Measurements from ENCODE around the gene VPS13D. TPM values are rescaled to one million over a fixed set of nuclear protein-coding genes. Genes with fewer than 3 reads are reported as not detected.
A peak's percentile ranks its signal among the peaks of the same experiment; 100 is the strongest.

Gene VPS13D
- total RNA-seq, 1 donor from 2014 or later = 28.3 TPM

- TF ChIP-seq CTCF (IDR thresholded peaks at IDR 0.05) = no peak
- Histone ChIP-seq H3K36me3 (no peaks in the 10 kb centered on the region), H3K9me3 (no peaks in the 10 kb centered on the region), H3K4me1 (peaks cover 14 to 34% of the 10 kb centered on the region in 2 donors), H3K4me3 (no peak overlapping the region), H3K27ac (no peak overlapping the region), H3K27me3 (no peaks in the 10 kb centered on the region)
- intact Hi-C loops (cut with DNase I) = loop anchor here (5.0 kb wide), 1 partner anchor 107 kb away; no protein-coding TSS in a partner anchor
- DNase-seq (ENCODE audit: low spot score in 2 of 2) = no peak
These were observed 314.5 kb downstream of the VPS13D start for GRCh38 chr1:12544357-12544756.

- Histone ChIP-seq H3K27me3 (no peaks in the 10 kb centered on the region), H3K27ac (no peak overlapping the region), H3K4me1 (peaks cover 14 to 36% of the 10 kb centered on the region in 2 donors), H3K4me3 (no peak overlapping the region), H3K9me3 (no peaks in the 10 kb centered on the region), H3K36me3 (no peaks in the 10 kb centered on the region)
- no peak for TF ChIP-seq CTCF (IDR thresholded peaks at IDR 0.05)
- DNase-seq (ENCODE audit: low spot score in 2 of 2) = no peak
- intact Hi-C loops (cut with DNase I) = loop anchor here (5.0 kb wide), 1 partner anchor 108 kb away; no protein-coding TSS in a partner anchor
These were observed 315.2 kb downstream of the VPS13D start for GRCh38 chr1:12544992-12545391.

- Histone ChIP-seq H3K9me3 (no peaks in the 10 kb centered on the region), H3K4me1 (peaks cover 4 to 28% of the 10 kb centered on the region in 2 donors), H3K36me3 (no peaks in the 10 kb centered on the region), H3K4me3 (no peak overlapping the region), H3K27me3 (no peaks in the 10 kb centered on the region), H3K27ac (peak overlapping the region; percentile 76 to 80)
- intact Hi-C loops (cut with DNase I) = no loop called here
- no peak for TF ChIP-seq CTCF (IDR thresholded peaks at IDR 0.05)
- DNase-seq (ENCODE audit: low spot score in 2 of 2) = peak in 1 of 2 donors; percentile 79
These were observed 317.1 kb downstream of the VPS13D start for GRCh38 chr1:12546771-12547585.

DNA sequence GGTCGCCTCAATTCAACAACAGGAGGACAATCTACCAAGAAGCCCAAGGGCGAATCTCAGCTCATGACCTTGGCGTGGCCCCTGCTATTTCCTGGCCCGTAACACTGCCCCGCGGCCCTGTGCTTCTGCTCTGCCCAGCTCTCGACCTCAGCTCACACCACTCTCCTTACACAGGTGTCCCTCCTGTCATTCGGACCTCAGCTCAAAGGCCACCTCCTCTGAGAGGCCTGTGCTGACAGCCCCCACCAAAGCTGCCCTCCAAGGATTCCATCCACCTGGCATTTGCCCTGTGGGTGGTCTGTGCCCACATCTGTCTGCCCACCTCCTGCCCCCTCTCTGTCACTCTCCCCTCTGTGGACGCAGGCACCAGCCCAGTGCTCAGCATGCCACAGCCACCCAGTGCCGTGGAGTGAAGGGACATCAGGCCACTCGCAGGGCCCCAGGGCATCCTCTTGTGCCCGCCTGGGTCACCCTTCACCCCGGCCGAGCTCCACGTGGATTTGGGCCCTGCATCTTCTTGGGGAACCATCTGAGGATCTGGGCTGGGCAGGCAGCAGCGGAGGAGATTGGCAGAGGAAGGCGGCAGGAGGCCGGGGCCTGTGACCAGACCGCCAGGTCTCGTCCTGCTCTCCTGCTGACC lies 317.9 kb downstream of the VPS13D start:
- Histone ChIP-seq H3K27ac (peak overlapping the region; percentile 76 to 80), H3K9me3 (no peaks in the 10 kb centered on the region), H3K36me3 (no peaks in the 10 kb centered on the region), H3K4me1 (peaks cover 4 to 32% of the 10 kb centered on the region in 2 donors), H3K27me3 (no peaks in the 10 kb centered on the region), H3K4me3 (no peak overlapping the region)
- no peak for TF ChIP-seq CTCF (IDR thresholded peaks at IDR 0.05)
- no peak for DNase-seq (ENCODE audit: low spot score in 2 of 2)
- intact Hi-C loops (cut with DNase I) = no loop called here

- no peak for TF ChIP-seq CTCF (IDR thresholded peaks at IDR 0.05)
- Histone ChIP-seq H3K9me3 (no peaks in the 10 kb centered on the region), H3K27me3 (no peaks in the 10 kb centered on the region), H3K4me1 (peaks cover 10 to 39% of the 10 kb centered on the region in 2 donors), H3K4me3 (no peak overlapping the region), H3K27ac (peak overlapping the region; percentile 76 to 80), H3K36me3 (no peaks in the 10 kb centered on the region)
- DNase-seq (ENCODE audit: low spot score in 2 of 2) = no peak
- intact Hi-C loops (cut with DNase I) = no loop called here
These were observed 318.6 kb downstream of the VPS13D start for GRCh38 chr1:12548279-12548972.
